Transverse colon (tissue), 4 donors: ENCODE data around the gene LAMP1. TPM values are rescaled to one million over a fixed set of nuclear protein-coding genes. Genes with fewer than 3 reads are reported as not detected.

ENCODE experiments used
- DNase-seq: peaks from one replicate; pipeline ENCODE4 v3.0.0-alpha.2; 2019
- H3K27ac ChIP-seq, 4 donors: fragments of 200-600 bp; sonication (generic); 2 replicates each; pipeline ENCODE4 v1.5.1; 2016 to 2018; ENCODE audit warnings: inconsistent platforms in 4 of 4
- H3K27me3 ChIP-seq: fragments of 200-600 bp; sonication (generic); 2 replicates; pipeline ENCODE4 v1.5.1; 2017; ENCODE audit warnings: inconsistent platforms
- H3K36me3 ChIP-seq, 4 donors: fragments of 200-600 bp; sonication (generic); 2 replicates each; pipeline ENCODE4 v1.5.1; 2017 to 2019; ENCODE audit warnings: inconsistent platforms in 4 of 4
- H3K4me1 ChIP-seq, 4 donors: fragments of 200-600 bp; sonication (generic); 2 replicates each; pipeline ENCODE4 v1.5.1; 2017 to 2020; ENCODE audit warnings: inconsistent platforms in 4 of 4
- H3K4me3 ChIP-seq, 4 donors: fragments of 200-600 bp; sonication (generic); 1 replicate in 1 of 4; 2 replicates in 3 of 4; pipeline versions ENCODE4 v1.5.1 to v1.6.1; 2017 to 2019; ENCODE audit warnings: inconsistent platforms in 4 of 4
- H3K9me3 ChIP-seq, 2 donors: fragments of 200-600 bp; sonication (generic); 2 replicates each; pipeline ENCODE4 v1.5.1; 2017 to 2019; ENCODE audit warnings: inconsistent platforms in 2 of 2
- CTCF ChIP-seq, 5 experiments: fragments of 200-600 bp in 3 of 5; fragments of 450-650 bp in 2 of 5; sonication (generic) in 3 of 5; IDR thresholded peaks; 1 replicate in 2 of 5; 2 replicates in 3 of 5; pipeline ENCODE4 v1.5.1; 2016 to 2017; ENCODE audit warnings: antibody characterized with exemption in 5 of 5, inconsistent platforms in 3 of 5, mild to moderate bottlenecking in 2 of 5, moderate library complexity in 1 of 5
- EP300 ChIP-seq: sonication (generic); formaldehyde crosslinking; IDR thresholded peaks from one replicate; pipeline ENCODE4 v1.6.1; 2017; ENCODE audit warnings: antibody characterized with exemption, low read depth
- POLR2A ChIP-seq: fragments of 450-650 bp; IDR thresholded peaks from one replicate; pipeline ENCODE4 v1.6.1; 2016; ENCODE audit warnings: antibody characterized with exemption, mild to moderate bottlenecking, moderate library complexity
- POLR2AphosphoS5 ChIP-seq, 3 donors: sonication (generic); formaldehyde crosslinking; IDR thresholded peaks; one replicate each; pipeline ENCODE4 v1.6.1; 2016; ENCODE audit warnings: antibody characterized with exemption in 3 of 3
- WGBS, 2 donors: methylation state at CpG; one replicate each; pipeline ENCODE4 v1.1.5; 2018; ENCODE audit warnings: low coverage in 1 of 2; 5-methylcytosine and 5-hydroxymethylcytosine counted together
- in situ Hi-C, 4 donors: fragments of 200-750 bp; cut with MboI; loops; one replicate each; pipeline versions ENCODE4 v1.15.0 to v1.15.1; 2017; ENCODE audit warnings: low sequenced_read_pairs in 3 of 4, low pct_ligation_motif_present in 1 of 4, low pct_unique_long_range_greater_than_20kb in 1 of 4
- intact Hi-C: fragments of 100-400 bp; cut with DNase I; formaldehyde crosslinking; loops from one replicate; pipeline ENCODE4 v1.15.1; 2023; ENCODE audit warnings: low total_unique reads
- total RNA-seq, 4 donors: library from RNA; depleted of rRNA; stranded (reverse); fragments of >200 nt; gene quantifications; one replicate each; pipeline ENCODE4 v1.1.0, GENCODE V29; 2016

LAMP1 gene
- total RNA-seq, 4 donors from 2014 or later, result 69.5 to 149 (median 103) TPM

DNA sequence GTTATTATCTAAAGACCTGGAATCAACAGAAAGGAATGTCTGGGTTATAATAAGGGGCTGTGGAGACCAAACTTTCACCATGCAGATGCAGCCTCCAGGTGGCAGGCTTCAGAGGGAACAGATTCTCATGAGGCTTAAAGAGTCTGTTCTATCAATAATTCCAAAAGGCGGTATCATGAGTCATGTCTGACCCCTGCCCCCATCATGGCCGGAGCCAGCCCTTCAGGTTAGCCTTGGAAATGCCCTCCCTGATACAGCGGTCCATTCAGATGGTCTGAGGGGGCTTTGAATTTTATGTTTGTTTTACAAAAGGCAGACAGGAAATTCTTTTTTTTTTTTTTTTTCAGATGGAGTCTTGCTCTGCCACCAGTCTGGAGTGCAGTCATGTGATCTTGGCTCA lies 21.7 kb upstream of the LAMP1 start:
- Histone ChIP-seq H3K4me3 (no peak overlapping the region), H3K27ac (no peak overlapping the region), H3K36me3 (no peaks in the 10 kb centered on the region), H3K27me3 (no peaks in the 10 kb centered on the region), H3K9me3 (no peaks in the 10 kb centered on the region), H3K4me1 (peaks cover 0 to 4% (median 0%) of the 10 kb centered on the region in 4 donors)
- 0 to 17% methylated on average over 3 of the region's 3 CpGs for WGBS, 2 donors
- intact Hi-C loops, result no loop called here
- TF ChIP-seq EP300 (no peak), CTCF (IDR thresholded peaks at IDR 0.05) (peak; percentile 40 to 62 (median 46)), POLR2AphosphoS5 (IDR thresholded peaks at IDR 0.05) (no peak), POLR2A (no peak)
- DNase-seq, result peak; percentile 43
- in situ Hi-C loops, result loop anchor here in 2 of 4 donors (10.0 to 25.0 kb wide), 2 partner anchors 112 to 119 kb away; no protein-coding TSS in a partner anchor

- WGBS, 2 donors, result 91 to 95% methylated on average over 3 to 6 of the region's 6 CpGs
- intact Hi-C loops, result no loop called here
Measured at GRCh38 chr13:113280126-113280525, 16.9 kb upstream of the LAMP1 start.

GRCh38 chr13:113283904-113284303 lies 13.1 kb upstream of the LAMP1 start:
- Histone ChIP-seq H3K4me3 (no peak overlapping the region), H3K27me3 (peaks cover 6% of the 10 kb centered on the region), H3K36me3 (no peaks in the 10 kb centered on the region), H3K4me1 (no peaks in the 10 kb centered on the region), H3K9me3 (no peaks in the 10 kb centered on the region), H3K27ac (no peak overlapping the region)
- no peak for DNase-seq
- TF ChIP-seq POLR2A, result no peak
- TF ChIP-seq EP300, result no peak
- TF ChIP-seq POLR2AphosphoS5 (IDR thresholded peaks at IDR 0.05), result no peak
- TF ChIP-seq CTCF (IDR thresholded peaks at IDR 0.05), result no peak
- WGBS, 2 donors, result 85 to 86% methylated on average over 7 to 8 of the region's 8 CpGs
- intact Hi-C loops, result no loop called here
- in situ Hi-C loops, result loop anchor here in 1 of 4 donors (25.0 kb wide), 1 partner anchor 103 kb away; no protein-coding TSS in a partner anchor

More at GRCh38 chr13:113280126-113280525, 16.9 kb upstream of the LAMP1 start:
- Histone ChIP-seq H3K27ac (no peak overlapping the region), H3K4me3 (no peak overlapping the region), H3K4me1 (peaks cover 0 to 4% (median 0%) of the 10 kb centered on the region in 4 donors), H3K27me3 (no peaks in the 10 kb centered on the region), H3K36me3 (no peaks in the 10 kb centered on the region), H3K9me3 (no peaks in the 10 kb centered on the region)
- in situ Hi-C loops, result loop anchor here in 1 of 4 donors (25.0 kb wide), 1 partner anchor 107 kb away; no protein-coding TSS in a partner anchor
- DNase-seq, result no peak
- TF ChIP-seq POLR2AphosphoS5 (IDR thresholded peaks at IDR 0.05), result no peak
- TF ChIP-seq POLR2A, result no peak
- TF ChIP-seq CTCF (IDR thresholded peaks at IDR 0.05), result no peak
- no peak for TF ChIP-seq EP300

GRCh38 chr13:113288880-113289279 lies 8.2 kb upstream of the LAMP1 start:
- no peak overlapping the region for H3K27ac ChIP-seq
- peaks cover 0 to 7% (median 2%) of the 10 kb centered on the region in 4 donors for H3K4me1 ChIP-seq
- in situ Hi-C loops, result loop anchor here in 1 of 4 donors (25.0 kb wide), 1 partner anchor 98 kb away; no protein-coding TSS in a partner anchor
- peaks cover 38% of the 10 kb centered on the region for H3K27me3 ChIP-seq
- intact Hi-C loops, result no loop called here
- no peaks in the 10 kb centered on the region for H3K36me3 ChIP-seq
- H3K9me3 ChIP-seq, result no peaks in the 10 kb centered on the region
- H3K4me3 ChIP-seq, result no peak overlapping the region
- no peak for TF ChIP-seq EP300
- TF ChIP-seq CTCF (IDR thresholded peaks at IDR 0.05), result no peak
- no peak for TF ChIP-seq POLR2A
- TF ChIP-seq POLR2AphosphoS5 (IDR thresholded peaks at IDR 0.05), result no peak
- WGBS, 2 donors, result 46% methylated on average over 5 of the region's 5 CpGs; no CpG with 5 or more reads in 1 of the 2 donors
- DNase-seq, result no peak
